HCT116 (cell line): ENCODE data around the gene EPS8.

Experiments used
- ELF1 ChIP-seq: IDR thresholded peaks from 2 replicates; pipeline ENCODE4 v1.6.1; 2012; ENCODE audit warnings: low read depth, borderline replicate concordance
- EZH2 ChIP-seq: fragments of 200-600 bp; sonication (generic); IDR thresholded peaks from 2 replicates; pipeline ENCODE4 v1.6.1; 2017; ENCODE audit warnings: antibody characterized with exemption, mixed run types
- POLR2A ChIP-seq: IDR thresholded peaks from 2 replicates; pipeline ENCODE4 v1.7.0; 2011; ENCODE audit warnings: borderline replicate concordance; ENCODE audit not compliant: insufficient read depth, insufficient read length; ENCODE audit errors: extremely low read depth
- POLR2AphosphoS5 ChIP-seq: IDR thresholded peaks from 2 replicates; pipeline ENCODE4 v1.6.1; 2011; ENCODE audit warnings: mild to moderate bottlenecking, low read depth, low read length, moderate library complexity
- RAD21 ChIP-seq: IDR thresholded peaks from 2 replicates; pipeline ENCODE4 v1.6.1; 2012; ENCODE audit warnings: low read depth, mild to moderate bottlenecking
- SP1 ChIP-seq: IDR thresholded peaks from 2 replicates; pipeline ENCODE4 v1.6.1; 2012; ENCODE audit warnings: low read depth
- YY1 ChIP-seq: IDR thresholded peaks from 2 replicates; pipeline ENCODE4 v1.6.1; 2011; ENCODE audit warnings: low read length, low read depth, moderate library complexity, mild to moderate bottlenecking; ENCODE audit not compliant: insufficient replicate concordance; ENCODE audit errors: extremely low read depth
- TF ChIP-seq, protein P1 (sequence below), 3 experiments: fragments of 200-600 bp in 1 of 3; sonication (generic) in 1 of 3; IDR thresholded peaks in 2 of 3; conservative IDR thresholded peaks in 1 of 3; 2 replicates each; pipeline ENCODE4 v1.5.1; 2012 to 2017; ENCODE audit warnings: low read depth in 2 of 3, low read length in 2 of 3, antibody characterized with exemption in 1 of 3, borderline replicate concordance in 1 of 3, control low read depth in 1 of 3, mild to moderate bottlenecking in 1 of 3, mixed read lengths in 1 of 3, mixed run types in 1 of 3, moderate library complexity in 1 of 3; ENCODE audit not compliant: insufficient read depth in 1 of 3

DNA sequence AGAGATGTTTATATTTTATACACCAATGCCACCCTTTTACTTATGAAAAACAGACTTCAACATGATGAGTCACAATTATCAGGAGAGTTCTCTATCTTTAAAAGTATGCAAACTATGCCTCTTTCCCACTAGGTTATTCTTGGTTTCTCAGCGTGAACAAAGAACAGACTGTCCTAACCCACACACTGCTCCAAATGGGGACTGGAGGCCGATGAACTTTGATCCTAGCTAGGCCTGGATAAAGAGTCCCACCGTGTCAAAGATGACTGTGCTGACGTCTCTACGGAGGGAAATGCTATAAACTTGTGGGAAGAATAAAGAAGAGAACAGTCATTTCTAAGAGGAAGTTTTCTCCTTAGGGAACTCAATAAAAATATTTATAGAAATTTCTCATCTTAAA, 160.1 kb downstream of the EPS8 start:
- TF ChIP-seq, protein P1, sequence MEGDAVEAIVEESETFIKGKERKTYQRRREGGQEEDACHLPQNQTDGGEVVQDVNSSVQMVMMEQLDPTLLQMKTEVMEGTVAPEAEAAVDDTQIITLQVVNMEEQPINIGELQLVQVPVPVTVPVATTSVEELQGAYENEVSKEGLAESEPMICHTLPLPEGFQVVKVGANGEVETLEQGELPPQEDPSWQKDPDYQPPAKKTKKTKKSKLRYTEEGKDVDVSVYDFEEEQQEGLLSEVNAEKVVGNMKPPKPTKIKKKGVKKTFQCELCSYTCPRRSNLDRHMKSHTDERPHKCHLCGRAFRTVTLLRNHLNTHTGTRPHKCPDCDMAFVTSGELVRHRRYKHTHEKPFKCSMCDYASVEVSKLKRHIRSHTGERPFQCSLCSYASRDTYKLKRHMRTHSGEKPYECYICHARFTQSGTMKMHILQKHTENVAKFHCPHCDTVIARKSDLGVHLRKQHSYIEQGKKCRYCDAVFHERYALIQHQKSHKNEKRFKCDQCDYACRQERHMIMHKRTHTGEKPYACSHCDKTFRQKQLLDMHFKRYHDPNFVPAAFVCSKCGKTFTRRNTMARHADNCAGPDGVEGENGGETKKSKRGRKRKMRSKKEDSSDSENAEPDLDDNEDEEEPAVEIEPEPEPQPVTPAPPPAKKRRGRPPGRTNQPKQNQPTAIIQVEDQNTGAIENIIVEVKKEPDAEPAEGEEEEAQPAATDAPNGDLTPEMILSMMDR (IDR thresholded peaks at IDR 0.05 in 2 of 3, conservative IDR thresholded peaks at IDR 0.05 in 1 of 3; ENCODE audit: borderline replicate concordance in 1 of 3, insufficient read depth in 1 of 3, low read depth in 2 of 3, low read length in 2 of 3) = no peak
- TF ChIP-seq YY1 (no peak), POLR2AphosphoS5 (no peak), SP1 (peak; percentile 84; the same call in 1 of the 2 replicates), EZH2 (no peak), RAD21 (peak; percentile 20; the same call in 1 of the 2 replicates), POLR2A (no peak), ELF1 (no peak)
